ENCODE results near the gene MAPKAPK2.

Gene MAPKAPK2

DNA sequence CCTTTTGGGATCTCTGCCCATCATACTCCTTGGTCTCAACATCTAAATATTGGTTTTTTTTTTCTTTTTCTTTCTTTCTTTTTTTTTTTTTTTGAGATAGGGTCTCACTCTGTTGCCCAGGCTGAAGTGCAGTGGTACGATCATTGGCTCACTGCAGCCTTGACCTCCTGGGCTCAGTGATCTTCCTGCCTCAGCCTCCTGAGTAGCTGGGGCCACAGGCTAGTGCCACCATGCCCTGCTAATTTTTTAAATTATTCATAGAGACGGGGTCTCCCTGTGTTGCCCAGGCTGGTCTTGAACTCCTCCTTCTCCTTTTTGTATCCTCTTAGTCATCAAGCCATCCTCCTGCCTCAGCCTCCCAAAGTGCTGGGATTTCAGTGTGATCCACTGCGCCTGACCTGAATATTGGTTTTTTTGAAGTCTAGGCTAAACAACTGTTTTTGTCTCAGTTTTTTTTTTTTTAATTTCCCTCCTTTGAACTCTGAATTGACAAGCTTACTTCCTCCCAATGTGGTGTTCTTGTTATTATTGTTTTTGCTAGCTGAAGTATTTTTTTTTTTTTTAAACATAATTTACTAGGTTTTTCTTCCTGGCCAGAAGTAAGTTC lies 30.9 kb downstream of the MAPKAPK2 start:
- no peak for DNase-seq (ENCODE audit: insufficient read length, low spot score)
- no peak for TF ChIP-seq TAF1 (IDR thresholded peaks at IDR 0.05; ENCODE audit: low read depth, low read length)
- TF ChIP-seq POLR2A (IDR thresholded peaks at IDR 0.05; ENCODE audit: low read depth, low read length) = no peak
- TF ChIP-seq POU2F2 (IDR thresholded peaks at IDR 0.05; ENCODE audit: low read depth, low read length) = no peak
- TF ChIP-seq PAX5 (IDR thresholded peaks at IDR 0.05; ENCODE audit: insufficient read depth, low read length, severe bottlenecking) = no peak
- no peak for TF ChIP-seq POLR2AphosphoS5 (IDR thresholded peaks at IDR 0.05; ENCODE audit: low read depth, low read length)
- TF ChIP-seq SPI1 (IDR thresholded peaks at IDR 0.05; ENCODE audit: low read depth, low read length) = no peak
- no peak for FAIRE-seq

DNA sequence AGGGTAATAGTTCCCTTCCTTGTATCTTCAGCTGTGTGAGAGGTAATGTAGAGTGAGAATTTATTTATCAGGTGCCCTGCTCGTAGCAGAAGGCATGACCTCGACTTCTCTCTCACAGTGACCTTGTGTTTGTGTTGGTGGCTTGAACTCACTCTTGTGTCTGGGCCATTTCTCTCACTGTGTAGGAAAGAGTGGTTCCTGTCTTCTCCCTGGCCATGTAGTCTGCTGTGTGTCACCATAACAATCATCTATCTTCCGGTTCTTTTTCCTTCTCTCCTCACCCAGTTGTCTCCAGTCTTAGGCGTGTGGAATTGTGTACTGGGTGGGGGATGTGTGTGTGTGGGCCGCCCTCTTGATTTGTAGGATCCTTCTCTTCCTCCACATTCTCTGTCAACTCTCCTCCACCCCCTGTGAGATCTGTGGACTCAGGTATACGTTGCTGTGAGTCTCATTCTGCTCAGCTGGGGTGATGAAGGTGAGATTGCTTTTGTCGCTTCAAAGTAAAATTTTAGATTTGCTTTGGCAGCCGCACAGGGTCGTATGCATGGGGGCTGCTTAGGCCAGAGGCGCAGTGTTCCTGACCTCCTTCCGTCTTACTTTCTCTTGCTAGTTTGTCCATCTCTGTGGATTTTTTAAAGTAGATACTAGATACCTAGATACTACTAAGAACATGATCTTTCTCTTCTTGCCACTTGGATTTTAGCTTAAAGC lies 31.6 kb downstream of the MAPKAPK2 start:
- TF ChIP-seq POLR2AphosphoS5 (IDR thresholded peaks at IDR 0.05; ENCODE audit: low read depth, low read length) (no peak), PAX5 (IDR thresholded peaks at IDR 0.05; ENCODE audit: insufficient read depth, low read length, severe bottlenecking) (no peak), POU2F2 (IDR thresholded peaks at IDR 0.05; ENCODE audit: low read depth, low read length) (no peak), TAF1 (IDR thresholded peaks at IDR 0.05; ENCODE audit: low read depth, low read length) (no peak), POLR2A (IDR thresholded peaks at IDR 0.05; ENCODE audit: low read depth, low read length) (no peak), SPI1 (IDR thresholded peaks at IDR 0.05; ENCODE audit: low read depth, low read length) (no peak)
- no peak for DNase-seq (ENCODE audit: insufficient read length, low spot score)
- no peak for FAIRE-seq

- FAIRE-seq (peak; percentile 87), DNase-seq (ENCODE audit: insufficient read length, low spot score) (no peak)
- TF ChIP-seq POLR2A (IDR thresholded peaks at IDR 0.05; ENCODE audit: low read depth, low read length) (no peak), PAX5 (IDR thresholded peaks at IDR 0.05; ENCODE audit: insufficient read depth, low read length, severe bottlenecking) (no peak), POU2F2 (IDR thresholded peaks at IDR 0.05; ENCODE audit: low read depth, low read length) (no peak), TAF1 (IDR thresholded peaks at IDR 0.05; ENCODE audit: low read depth, low read length) (no peak), SPI1 (IDR thresholded peaks at IDR 0.05; ENCODE audit: low read depth, low read length) (no peak), POLR2AphosphoS5 (IDR thresholded peaks at IDR 0.05; ENCODE audit: low read depth, low read length) (no peak)
Observed at GRCh38 chr1:206716870-206717673, 32.4 kb downstream of the MAPKAPK2 start.

- FAIRE-seq = no peak
- DNase-seq (ENCODE audit: insufficient read length, low spot score) = no peak
- TF ChIP-seq POU2F2 (IDR thresholded peaks at IDR 0.05; ENCODE audit: low read depth, low read length) (no peak), PAX5 (IDR thresholded peaks at IDR 0.05; ENCODE audit: insufficient read depth, low read length, severe bottlenecking) (no peak), POLR2A (IDR thresholded peaks at IDR 0.05; ENCODE audit: low read depth, low read length) (no peak), TAF1 (IDR thresholded peaks at IDR 0.05; ENCODE audit: low read depth, low read length) (no peak), SPI1 (IDR thresholded peaks at IDR 0.05; ENCODE audit: low read depth, low read length) (no peak), POLR2AphosphoS5 (IDR thresholded peaks at IDR 0.05; ENCODE audit: low read depth, low read length) (no peak)
Observed at GRCh38 chr1:206717674-206717989, 32.9 kb downstream of the MAPKAPK2 start.

DNA sequence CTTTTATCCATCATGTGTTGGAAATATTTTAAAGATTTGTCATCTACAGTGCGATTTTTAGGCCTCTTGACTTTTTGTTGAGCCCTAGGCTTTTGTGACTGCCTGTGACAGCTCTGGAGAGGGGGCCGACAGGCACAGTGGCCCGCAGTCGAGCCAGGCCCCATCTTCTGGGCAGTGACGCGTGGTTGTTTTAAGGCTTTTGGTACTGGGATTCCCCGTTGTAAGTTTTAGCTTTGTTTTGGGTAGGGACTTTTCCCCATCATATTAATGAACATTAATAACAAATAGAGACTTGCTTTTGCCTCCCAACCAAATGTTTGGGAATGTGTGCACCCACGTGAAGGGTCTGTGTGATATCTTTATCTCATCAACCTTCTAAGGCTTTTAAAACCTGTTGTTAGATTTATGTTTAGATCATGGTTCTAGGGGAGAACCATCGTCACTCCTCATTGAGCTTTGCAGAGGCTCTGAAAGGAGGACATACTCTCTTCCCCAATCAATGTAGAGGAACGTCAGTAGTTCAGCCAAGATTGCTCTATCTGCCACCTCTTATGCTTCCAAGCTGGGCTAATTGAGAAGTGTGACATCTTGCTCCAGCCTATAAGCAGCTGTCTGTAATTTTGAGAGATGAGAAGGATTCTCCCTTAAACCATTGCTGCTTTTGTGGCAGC lies 34.6 kb downstream of the MAPKAPK2 start:
- FAIRE-seq (no peak), DNase-seq (ENCODE audit: insufficient read length, low spot score) (no peak)
- 0 out of 2 replicates have a peak, but pooled peaks have one; percentile 17 for TF ChIP-seq SPI1 (IDR thresholded peaks at IDR 0.05; ENCODE audit: low read depth, low read length)
- TF ChIP-seq POLR2AphosphoS5 (IDR thresholded peaks at IDR 0.05; ENCODE audit: low read depth, low read length) = no peak
- no peak for TF ChIP-seq TAF1 (IDR thresholded peaks at IDR 0.05; ENCODE audit: low read depth, low read length)

- FAIRE-seq (no peak), DNase-seq (ENCODE audit: insufficient read length, low spot score) (no peak)
- TF ChIP-seq PAX5 (IDR thresholded peaks at IDR 0.05; ENCODE audit: insufficient read depth, low read length, severe bottlenecking) = no peak
- no peak for TF ChIP-seq POLR2A (IDR thresholded peaks at IDR 0.05; ENCODE audit: low read depth, low read length)
- TF ChIP-seq SPI1 (IDR thresholded peaks at IDR 0.05; ENCODE audit: low read depth, low read length) = no peak
- TF ChIP-seq POLR2AphosphoS5 (IDR thresholded peaks at IDR 0.05; ENCODE audit: low read depth, low read length) = no peak
- no peak for TF ChIP-seq POU2F2 (IDR thresholded peaks at IDR 0.05; ENCODE audit: low read depth, low read length)
- TF ChIP-seq TAF1 (IDR thresholded peaks at IDR 0.05; ENCODE audit: low read depth, low read length) = no peak
Observed at GRCh38 chr1:206721454-206721853, 36.7 kb downstream of the MAPKAPK2 start.

GRCh38 chr1:206722751-206723461 lies 38.2 kb downstream of the MAPKAPK2 start:
- DNase-seq (ENCODE audit: insufficient read length, low spot score) (no peak), FAIRE-seq (no peak)

DNA sequence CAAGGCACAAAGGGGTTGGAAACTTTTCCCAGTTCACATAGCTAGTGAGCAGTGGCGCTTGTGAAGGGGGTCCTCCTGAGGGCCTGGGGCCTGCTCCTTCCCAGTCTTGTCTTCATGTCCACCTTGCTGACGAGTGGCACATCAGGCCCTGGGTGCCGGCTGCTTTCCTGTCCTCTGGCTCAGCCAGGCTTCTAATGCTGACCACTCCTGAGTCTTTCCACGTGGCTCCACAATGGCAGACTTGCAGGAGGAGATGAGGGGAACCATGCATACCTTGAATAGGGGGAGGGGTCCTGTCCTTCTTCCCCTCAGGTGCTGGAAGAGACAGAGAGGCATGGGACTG lies 38.7 kb downstream of the MAPKAPK2 start:
- DNase-seq (ENCODE audit: insufficient read length, low spot score) (no peak), FAIRE-seq (no peak)
- TF ChIP-seq POLR2AphosphoS5 (IDR thresholded peaks at IDR 0.05; ENCODE audit: low read depth, low read length) (no peak), PAX5 (IDR thresholded peaks at IDR 0.05; ENCODE audit: insufficient read depth, low read length, severe bottlenecking) (no peak), POU2F2 (IDR thresholded peaks at IDR 0.05; ENCODE audit: low read depth, low read length) (no peak), SPI1 (IDR thresholded peaks at IDR 0.05; ENCODE audit: low read depth, low read length) (no peak), TAF1 (IDR thresholded peaks at IDR 0.05; ENCODE audit: low read depth, low read length) (no peak), POLR2A (IDR thresholded peaks at IDR 0.05; ENCODE audit: low read depth, low read length) (no peak)

More at GRCh38 chr1:206722751-206723461, 38.2 kb downstream of the MAPKAPK2 start:
- TF ChIP-seq POLR2AphosphoS5 (IDR thresholded peaks at IDR 0.05; ENCODE audit: low read depth, low read length) (no peak), TAF1 (IDR thresholded peaks at IDR 0.05; ENCODE audit: low read depth, low read length) (no peak), POU2F2 (IDR thresholded peaks at IDR 0.05; ENCODE audit: low read depth, low read length) (no peak), SPI1 (IDR thresholded peaks at IDR 0.05; ENCODE audit: low read depth, low read length) (no peak), POLR2A (IDR thresholded peaks at IDR 0.05; ENCODE audit: low read depth, low read length) (no peak), PAX5 (IDR thresholded peaks at IDR 0.05; ENCODE audit: insufficient read depth, low read length, severe bottlenecking) (no peak)
